Measurements from ENCODE around the gene PRKG1. TPM values are rescaled to one million over a fixed set of nuclear protein-coding genes. Genes with fewer than 3 reads are reported as not detected.

Gene PRKG1
- total and polyA plus RNA-seq, 2 of the 8 experiments (the other 6 are each of a cell fraction or from before 2014, with no cell fraction given) = 4.2 to 15.2 TPM

DNA sequence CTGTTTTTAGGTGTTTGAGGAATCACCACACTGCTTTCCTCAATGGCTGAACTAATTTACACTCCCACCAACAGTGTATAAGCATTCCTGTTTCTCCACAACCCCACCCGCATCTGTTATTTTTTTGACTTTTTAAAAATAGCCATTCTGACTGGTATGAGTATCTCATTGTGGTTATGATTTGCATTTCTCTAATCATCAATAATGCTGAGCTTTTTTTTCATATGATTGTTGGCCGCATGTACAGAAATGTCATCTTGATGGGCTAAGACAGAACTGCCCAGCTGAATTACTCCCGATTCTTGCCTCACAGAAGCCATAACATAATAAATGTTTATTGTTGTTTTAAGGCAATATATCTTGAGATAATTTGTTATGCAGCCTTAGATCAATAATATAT is 1146.7 kb downstream of the PRKG1 start:
- H3K14ac ChIP-seq (ENCODE audit: insufficient read length) = no peak overlapping the region
- no peak overlapping the region for H2BK5ac ChIP-seq (ENCODE audit: low read depth, low read length)
- H3K79me2 ChIP-seq (ENCODE audit: control insufficient read depth in 1 of 2, insufficient read depth in 2 of 2, low read length in 2 of 2) = no peaks in the 10 kb centered on the region
- DNase-seq (ENCODE audit: low read depth in 1 of 2, low spot score in 2 of 2) (no peak), FAIRE-seq (no peak)
- no peak overlapping the region for H2BK15ac ChIP-seq (ENCODE audit: low read length)
- no peaks in the 10 kb centered on the region for H3K27me3 ChIP-seq (replicated peaks in 1 of 4; ENCODE audit: control insufficient read depth in 3 of 4, extremely low read depth in 1 of 4, insufficient read depth in 3 of 4, low read length in 3 of 4)
- no peak overlapping the region for H3K18ac ChIP-seq (ENCODE audit: extremely low read depth, low read length)
- H3K4ac ChIP-seq (replicated peaks; ENCODE audit: insufficient read length, low read depth, low read length) = no peak overlapping the region
- no peaks in the 10 kb centered on the region for H3K79me1 ChIP-seq (ENCODE audit: low read depth, low read length)
- H4K8ac ChIP-seq (ENCODE audit: extremely low read depth, insufficient read depth, low read length) = no peak overlapping the region
- peaks cover 0 to 7% (median 0%) of the 10 kb centered on the region in 4 experiments; a peak in 1 of 7 replicates for H3K4me1 ChIP-seq (replicated peaks in 1 of 4; ENCODE audit: control insufficient read depth in 3 of 4, insufficient read depth in 4 of 4, low read length in 3 of 4)
- H4K91ac ChIP-seq (replicated peaks; ENCODE audit: insufficient read length, low read length) = no peak overlapping the region
- no peak overlapping the region for H3K9ac ChIP-seq (replicated peaks in 1 of 4; ENCODE audit: extremely low read depth in 1 of 4, low read depth in 3 of 4, low read length in 3 of 4)
- CTCF ChIA-PET (ENCODE audit: partially characterized antibody) = no interaction called here
- no peak overlapping the region for H4K5ac ChIP-seq (ENCODE audit: insufficient read length, low read depth, low read length)
- no peaks in the 10 kb centered on the region for H3K36me3 ChIP-seq (ENCODE audit: control insufficient read depth in 2 of 4, insufficient read depth in 4 of 4, low read length in 3 of 4)
- WGBS, 2 experiments (ENCODE audit: extremely low coverage in 1 of 2, insufficient coverage in 1 of 2, insufficient read length in 1 of 2, insufficient replicate concordance in 2 of 2, low coverage in 1 of 2, low lambda C conversion rate in 2 of 2, missing lambda C conversion rate in 1 of 2) = 86% methylated on average over 3 of the region's 3 CpGs; no CpG with 5 or more reads in 1 of the 2 experiments
- H3K9me3 ChIP-seq (ENCODE audit: insufficient read depth in 2 of 2, low read depth in 1 of 2, low read length in 1 of 2) = no peaks in the 10 kb centered on the region
- no peaks in the 10 kb centered on the region for H4K20me1 ChIP-seq (replicated peaks in 1 of 2; ENCODE audit: control insufficient read depth in 1 of 2, insufficient read depth in 2 of 2, low read length in 2 of 2)
- TF ChIP-seq RAD21 (IDR thresholded peaks at IDR 0.05 in 1 of 2, conservative IDR thresholded peaks at IDR 0.05 in 1 of 2; ENCODE audit: low read depth in 2 of 2, low read length in 2 of 2) (no peak), RNF2 (IDR thresholded peaks at IDR 0.05; ENCODE audit: borderline replicate concordance, low read depth, low read length, missing control alignments, poor library complexity, severe bottlenecking) (no peak), JUN (IDR thresholded peaks at IDR 0.05; ENCODE audit: low read depth, low read length) (no peak), NRF1 (IDR thresholded peaks at IDR 0.05; ENCODE audit: low read depth, low read length) (no peak), CBX8 (IDR thresholded peaks at IDR 0.05; ENCODE audit: borderline replicate concordance, low read depth, low read length) (no peak), BCL11A (IDR thresholded peaks at IDR 0.05; ENCODE audit: low read depth in 2 of 2, low read length in 2 of 2) (no peak), JUND (IDR thresholded peaks at IDR 0.05; ENCODE audit: low read length) (no peak), CREB1 (IDR thresholded peaks at IDR 0.05) (no peak), KDM4A (IDR thresholded peaks at IDR 0.05; ENCODE audit: low read depth, low read length, severe bottlenecking) (no peak), TBP (IDR thresholded peaks at IDR 0.05; ENCODE audit: low read depth, low read length) (no peak), CHD1 (IDR thresholded peaks at IDR 0.05; ENCODE audit: low read depth, low read length) (no peak), FOSL1 (IDR thresholded peaks at IDR 0.05; ENCODE audit: insufficient read depth, low read depth, low read length) (no peak), TCF12 (IDR thresholded peaks at IDR 0.05; ENCODE audit: low read depth, low read length) (no peak)
- TF ChIP-seq, protein P1, sequence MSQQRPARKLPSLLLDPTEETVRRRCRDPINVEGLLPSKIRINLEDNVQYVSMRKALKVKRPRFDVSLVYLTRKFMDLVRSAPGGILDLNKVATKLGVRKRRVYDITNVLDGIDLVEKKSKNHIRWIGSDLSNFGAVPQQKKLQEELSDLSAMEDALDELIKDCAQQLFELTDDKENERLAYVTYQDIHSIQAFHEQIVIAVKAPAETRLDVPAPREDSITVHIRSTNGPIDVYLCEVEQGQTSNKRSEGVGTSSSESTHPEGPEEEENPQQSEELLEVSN (IDR thresholded peaks at IDR 0.05) = no peak
- no peak overlapping the region for H2BK20ac ChIP-seq (ENCODE audit: low read length)
- no peak overlapping the region for H3K23ac ChIP-seq (ENCODE audit: insufficient read length)
- H3K4me2 ChIP-seq (ENCODE audit: insufficient read depth in 1 of 2, low read depth in 2 of 2, low read length in 2 of 2) = no peak overlapping the region
- no peak overlapping the region for H3K4me3 ChIP-seq (ENCODE audit: extremely low read depth in 1 of 4, insufficient read depth in 2 of 4, low read depth in 3 of 4, low read length in 4 of 4)
- POLR2A ChIA-PET (ENCODE audit: partially characterized antibody) = no interaction called here
- H3K23me2 ChIP-seq (ENCODE audit: low read depth, low read length) = no peaks in the 10 kb centered on the region
- no peak overlapping the region for H2AFZ ChIP-seq (ENCODE audit: low read length)
- H2BK12ac ChIP-seq (ENCODE audit: low read depth, low read length) = no peak overlapping the region
- no peak overlapping the region for H2AK5ac ChIP-seq (ENCODE audit: low read depth, low read length)
- no peak overlapping the region for H3K27ac ChIP-seq (ENCODE audit: low read depth, low read length)
- no peak overlapping the region for H2BK120ac ChIP-seq (replicated peaks; ENCODE audit: low read depth, low read length)
- no peak overlapping the region for H3K56ac ChIP-seq (replicated peaks; ENCODE audit: insufficient read length, low read depth, low read length)

Data from H1 (cell line).